Measurements from ENCODE around the gene RFX8. TPM values are rescaled to one million over a fixed set of nuclear protein-coding genes. Genes with fewer than 3 reads are reported as not detected.

The RFX8 gene
- total RNA-seq, 1 donor from 2014 or later: 0.65 TPM

- no peaks in the 10 kb centered on the region for H3K36me3 Mint-ChIP-seq
- no peaks in the 10 kb centered on the region for H3K9me3 Mint-ChIP-seq
- H3K4me3 Mint-ChIP-seq: no peak overlapping the region
- peaks cover 12% of the 10 kb centered on the region for H3K4me1 Mint-ChIP-seq
- no peak for TF ChIP-seq CTCF (IDR thresholded peaks at IDR 0.05; ENCODE audit: unreplicated experiment)
- DNase-seq (ENCODE audit: low spot score in 2 of 2, unreplicated experiment in 2 of 2): no peak
- H3K27me3 Mint-ChIP-seq (ENCODE audit: low read depth): no peaks in the 10 kb centered on the region
- H3K27ac Mint-ChIP-seq: no peak overlapping the region
These were observed 7.6 kb downstream of the RFX8 start for GRCh38 chr2:101467306-101467705.

- TF ChIP-seq CTCF (IDR thresholded peaks at IDR 0.05; ENCODE audit: unreplicated experiment): no peak
- H3K27me3 Mint-ChIP-seq (ENCODE audit: low read depth): no peaks in the 10 kb centered on the region
- no peak overlapping the region for H3K4me3 Mint-ChIP-seq
- H3K4me1 Mint-ChIP-seq: peaks cover 12% of the 10 kb centered on the region
- no peak overlapping the region for H3K27ac Mint-ChIP-seq
- no peak for DNase-seq (ENCODE audit: low spot score in 2 of 2, unreplicated experiment in 2 of 2)
- H3K9me3 Mint-ChIP-seq: no peaks in the 10 kb centered on the region
- H3K36me3 Mint-ChIP-seq: no peaks in the 10 kb centered on the region
These were observed 8.5 kb downstream of the RFX8 start for GRCh38 chr2:101466426-101466825.

- Mint-ChIP-seq H3K36me3 (no peaks in the 10 kb centered on the region), H3K4me3 (no peak overlapping the region), H3K27ac (no peak overlapping the region)
These were observed 10.1 kb downstream of the RFX8 start for GRCh38 chr2:101464841-101465240.

GRCh38 chr2:101463911-101464641 lies 10.8 kb downstream of the RFX8 start:
- no peak for TF ChIP-seq CTCF (IDR thresholded peaks at IDR 0.05; ENCODE audit: unreplicated experiment)
- Mint-ChIP-seq H3K9me3 (no peaks in the 10 kb centered on the region), H3K4me1 (peaks cover 12% of the 10 kb centered on the region), H3K36me3 (no peaks in the 10 kb centered on the region), H3K27me3 (ENCODE audit: low read depth) (no peaks in the 10 kb centered on the region), H3K4me3 (no peak overlapping the region), H3K27ac (no peak overlapping the region)
- no peak for DNase-seq (ENCODE audit: low spot score in 2 of 2, unreplicated experiment in 2 of 2)

More at GRCh38 chr2:101464841-101465240, 10.1 kb downstream of the RFX8 start:
- H3K4me1 Mint-ChIP-seq: peaks cover 12% of the 10 kb centered on the region
- H3K9me3 Mint-ChIP-seq: no peaks in the 10 kb centered on the region
- no peaks in the 10 kb centered on the region for H3K27me3 Mint-ChIP-seq (ENCODE audit: low read depth)
- TF ChIP-seq CTCF (IDR thresholded peaks at IDR 0.05; ENCODE audit: unreplicated experiment): no peak
- DNase-seq (ENCODE audit: low spot score in 2 of 2, unreplicated experiment in 2 of 2): no peak

GRCh38 chr2:101463421-101463820 lies 11.5 kb downstream of the RFX8 start:
- Mint-ChIP-seq H3K27ac (peak overlapping the region; percentile 44), H3K9me3 (no peaks in the 10 kb centered on the region), H3K36me3 (no peaks in the 10 kb centered on the region), H3K4me3 (no peak overlapping the region), H3K4me1 (peaks cover 12% of the 10 kb centered on the region), H3K27me3 (ENCODE audit: low read depth) (no peaks in the 10 kb centered on the region)
- no peak for TF ChIP-seq CTCF (IDR thresholded peaks at IDR 0.05; ENCODE audit: unreplicated experiment)
- DNase-seq (ENCODE audit: low spot score in 2 of 2, unreplicated experiment in 2 of 2): no peak

Data from mesothelial cell of epicardium (in vitro differentiated cells).